Measurements from ENCODE around the gene CTIF.

DNA sequence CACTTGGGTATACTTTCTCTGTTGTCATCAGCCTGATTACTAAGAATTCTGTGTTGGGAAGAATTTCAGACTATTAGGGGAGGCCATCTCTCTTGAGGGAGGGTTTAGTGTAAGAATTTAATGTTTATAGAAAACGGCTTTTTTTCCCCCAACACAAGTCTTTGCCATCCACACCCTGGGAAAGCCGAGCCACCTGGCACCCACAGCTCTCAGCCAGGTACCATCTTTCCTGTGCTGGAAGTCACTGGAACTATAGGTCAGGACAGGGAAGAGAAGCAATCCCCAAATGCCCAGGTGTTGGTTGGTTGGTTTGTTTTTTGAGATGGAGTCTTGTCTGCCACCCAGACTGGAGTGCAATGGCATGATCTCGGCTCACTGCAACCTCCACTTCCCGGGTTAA is 256.9 kb downstream of the CTIF start:
- TF ChIP-seq YY1 (IDR thresholded peaks at IDR 0.05; ENCODE audit: low read depth): no peak
- no peak for TF ChIP-seq EGR1 (IDR thresholded peaks at IDR 0.05)
- TF ChIP-seq, protein P1, sequence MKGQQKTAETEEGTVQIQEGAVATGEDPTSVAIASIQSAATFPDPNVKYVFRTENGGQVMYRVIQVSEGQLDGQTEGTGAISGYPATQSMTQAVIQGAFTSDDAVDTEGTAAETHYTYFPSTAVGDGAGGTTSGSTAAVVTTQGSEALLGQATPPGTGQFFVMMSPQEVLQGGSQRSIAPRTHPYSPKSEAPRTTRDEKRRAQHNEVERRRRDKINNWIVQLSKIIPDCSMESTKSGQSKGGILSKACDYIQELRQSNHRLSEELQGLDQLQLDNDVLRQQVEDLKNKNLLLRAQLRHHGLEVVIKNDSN (IDR thresholded peaks at IDR 0.05): no peak
- no peak for TF ChIP-seq RAD21 (IDR thresholded peaks at IDR 0.05; ENCODE audit: low read depth)
- no peak for TF ChIP-seq NFIC (IDR thresholded peaks at IDR 0.05)
- TF ChIP-seq, protein P2, sequence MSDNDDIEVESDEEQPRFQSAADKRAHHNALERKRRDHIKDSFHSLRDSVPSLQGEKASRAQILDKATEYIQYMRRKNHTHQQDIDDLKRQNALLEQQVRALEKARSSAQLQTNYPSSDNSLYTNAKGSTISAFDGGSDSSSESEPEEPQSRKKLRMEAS (IDR thresholded peaks at IDR 0.05): no peak
- no peak for TF ChIP-seq TEAD4 (IDR thresholded peaks at IDR 0.05)
- TF ChIP-seq TCF12 (IDR thresholded peaks at IDR 0.05; ENCODE audit: low read depth): no peak
- no peak for TF ChIP-seq TAF1 (IDR thresholded peaks at IDR 0.05; ENCODE audit: low read depth)
